ENCODE data around the gene KBTBD12.
"Not testable (repeated sequence)": the region's sequence is repeated elsewhere in the genome, so short reads cannot be mapped to it uniquely, and the experiment has no call there.

KBTBD12 gene, protein sequence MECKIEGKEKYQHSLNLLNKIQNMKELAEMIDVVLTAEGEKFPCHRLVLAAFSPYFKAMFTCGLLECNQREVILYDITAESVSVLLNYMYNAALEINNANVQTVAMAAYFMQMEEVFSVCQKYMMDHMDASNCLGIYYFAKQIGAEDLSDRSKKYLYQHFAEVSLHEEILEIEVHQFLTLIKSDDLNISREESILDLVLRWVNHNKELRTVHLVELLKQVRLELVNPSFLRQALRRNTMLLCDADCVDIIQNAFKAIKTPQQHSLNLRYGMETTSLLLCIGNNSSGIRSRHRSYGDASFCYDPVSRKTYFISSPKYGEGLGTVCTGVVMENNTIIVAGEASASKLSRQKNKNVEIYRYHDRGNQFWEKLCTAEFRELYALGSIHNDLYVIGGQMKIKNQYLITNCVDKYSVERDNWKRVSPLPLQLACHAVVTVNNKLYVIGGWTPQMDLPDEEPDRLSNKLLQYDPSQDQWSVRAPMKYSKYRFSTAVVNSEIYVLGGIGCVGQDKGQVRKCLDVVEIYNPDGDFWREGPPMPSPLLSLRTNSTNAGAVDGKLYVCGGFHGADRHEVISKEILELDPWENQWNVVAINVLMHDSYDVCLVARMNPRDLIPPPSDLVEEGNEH

DNA sequence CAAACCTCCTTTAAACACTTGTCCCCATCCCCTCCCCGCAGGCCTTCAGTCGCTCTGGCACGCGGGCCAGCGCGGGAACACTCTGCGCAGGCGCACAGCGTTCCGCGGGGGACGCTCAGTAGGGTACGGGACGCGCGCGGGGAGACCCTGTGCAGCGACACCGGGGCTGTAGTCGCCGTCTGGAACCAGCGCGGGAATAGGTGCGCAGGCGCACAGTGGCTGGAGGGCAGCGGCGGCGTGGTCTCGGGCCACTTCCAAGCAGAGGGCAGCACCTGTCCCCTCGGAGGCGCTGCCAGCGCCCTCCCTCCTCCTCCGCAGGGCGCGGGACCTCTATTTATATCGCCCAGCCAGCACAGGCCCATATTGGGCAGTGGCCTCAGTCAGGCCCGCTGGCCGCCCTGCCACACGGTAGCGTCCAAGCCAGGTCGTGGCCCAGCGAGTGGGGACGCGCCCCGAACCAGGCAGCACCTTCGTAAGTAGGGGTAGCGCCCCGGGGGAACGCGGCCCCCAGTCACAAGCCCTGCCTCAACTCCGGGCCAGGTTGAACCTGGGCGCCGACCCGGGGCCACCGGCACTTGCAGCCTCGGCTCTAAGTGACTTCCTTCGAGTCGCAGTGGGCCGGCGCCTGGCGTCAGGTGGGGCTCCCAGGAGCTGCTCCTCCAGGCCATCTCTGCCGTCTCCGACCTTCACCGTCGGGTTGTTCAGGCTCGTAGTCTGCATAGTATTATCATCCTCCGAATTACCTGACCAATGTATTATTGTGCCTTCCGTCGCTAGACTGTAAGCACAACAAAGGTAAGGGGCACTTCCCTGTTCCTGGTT, at the start of gene KBTBD12:
KBTBD12 (plus strand) TSS at position 118 of the 822 bp plus-strand sequence. CDS start 7,830 bp downstream, outside the sequence.
- in situ Hi-C loops (cut with MboI; ENCODE audit: low sequenced_read_pairs) = no loop called here

DNA sequence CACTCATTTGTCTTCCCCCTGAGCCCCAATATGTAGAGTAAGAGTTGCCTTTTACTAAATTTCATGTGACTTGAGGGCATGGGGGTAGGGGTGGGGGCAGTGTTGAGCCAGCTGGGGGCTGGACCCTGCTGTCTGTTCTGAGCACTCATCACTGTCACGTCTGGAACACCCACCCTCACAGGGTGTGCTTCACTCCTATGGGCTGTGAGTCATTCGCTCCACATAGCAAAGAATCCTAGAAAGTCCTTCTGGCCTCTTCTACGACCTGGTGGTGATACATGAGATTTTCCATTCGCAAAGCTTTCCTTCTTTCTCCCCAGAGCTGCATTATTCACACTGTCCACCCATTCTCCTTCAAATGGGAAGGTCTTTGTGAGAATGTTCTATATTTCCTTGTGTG, 49.1 kb upstream of the KBTBD12 start:
- in situ Hi-C loops (cut with MboI; ENCODE audit: low sequenced_read_pairs) = no loop called here

DNA sequence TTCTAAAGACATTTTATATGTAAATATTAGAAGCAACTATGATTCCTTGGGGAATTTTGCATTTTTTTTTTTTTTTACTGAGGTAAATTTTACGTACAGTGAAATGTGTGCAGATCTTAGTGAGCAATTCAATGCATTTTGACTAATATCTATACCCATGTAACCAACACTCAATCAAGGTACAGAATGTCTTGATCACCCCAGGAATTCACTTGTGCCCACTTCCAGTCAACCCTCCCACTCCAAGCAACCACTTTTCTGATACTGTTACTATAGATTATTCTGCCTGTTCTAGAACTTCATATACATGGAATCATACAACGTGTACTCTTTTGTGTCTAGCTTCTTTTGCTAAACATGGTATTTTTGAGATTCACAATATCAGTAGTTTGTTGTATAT, 47.6 kb upstream of the KBTBD12 start:
- in situ Hi-C loops (cut with MboI; ENCODE audit: low sequenced_read_pairs) = no loop called here

DNA sequence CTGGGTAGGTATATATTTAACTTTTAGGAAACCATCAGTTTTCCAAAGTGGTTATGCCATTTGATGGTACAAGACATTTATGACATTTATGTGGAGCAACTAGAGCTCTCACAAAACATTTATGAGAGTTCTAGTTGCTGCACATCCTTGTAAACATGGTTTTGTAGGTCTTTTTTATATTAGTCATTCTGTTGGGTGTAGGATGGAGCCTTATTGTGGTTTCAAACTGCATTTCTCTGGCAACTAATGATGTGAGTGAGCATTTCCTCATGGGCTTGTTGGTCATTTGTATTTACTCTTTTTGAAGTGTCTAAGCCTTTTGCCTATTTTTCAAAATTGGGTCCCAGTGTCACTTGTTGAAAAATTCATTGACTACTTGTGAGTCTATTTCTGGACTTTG, 47.0 kb upstream of the KBTBD12 start:
- in situ Hi-C loops (cut with MboI; ENCODE audit: low sequenced_read_pairs) = no loop called here

DNA sequence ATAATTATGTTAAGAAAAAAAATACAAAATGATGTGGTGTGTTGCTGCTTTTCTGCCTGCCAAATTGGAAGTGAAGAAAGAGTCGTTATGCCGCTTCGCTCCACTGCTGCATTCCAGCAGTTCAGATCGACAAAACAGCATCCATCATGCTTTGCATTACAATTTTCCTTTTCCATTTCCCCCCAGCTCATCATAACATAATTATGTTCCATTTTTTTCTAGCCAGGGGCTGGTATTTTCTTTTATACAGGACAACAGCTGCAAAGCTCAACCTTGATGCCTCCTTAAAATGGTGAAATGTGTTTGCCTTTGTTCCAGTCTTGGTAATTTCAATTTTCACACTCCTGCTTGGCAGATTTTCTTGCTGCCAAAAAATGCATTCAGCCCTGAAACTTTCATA, 44.9 kb upstream of the KBTBD12 start:
- in situ Hi-C loops (cut with MboI; ENCODE audit: low sequenced_read_pairs) = no loop called here

DNA sequence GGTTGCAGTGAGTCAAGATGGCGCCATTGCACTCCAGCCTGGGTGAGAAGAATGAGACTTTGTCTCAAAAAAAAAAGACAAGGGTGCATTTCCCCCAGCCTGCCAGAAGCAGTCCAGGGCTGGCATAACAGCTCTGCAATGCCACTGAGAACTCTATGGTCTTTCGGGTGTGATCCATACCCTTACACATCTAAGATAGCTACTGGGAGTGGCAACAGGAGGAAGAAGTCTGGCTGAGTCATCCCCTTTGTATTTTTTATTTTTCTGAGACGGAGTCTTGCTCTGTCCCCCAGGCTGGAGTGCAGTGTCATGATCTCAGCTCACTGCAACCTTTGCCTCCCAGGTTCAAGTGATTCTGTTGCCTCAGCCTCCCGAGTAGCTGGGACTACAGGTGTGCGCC, 40.9 kb upstream of the KBTBD12 start:
- in situ Hi-C loops (cut with MboI; ENCODE audit: low sequenced_read_pairs) = not testable (repeated sequence)

DNA sequence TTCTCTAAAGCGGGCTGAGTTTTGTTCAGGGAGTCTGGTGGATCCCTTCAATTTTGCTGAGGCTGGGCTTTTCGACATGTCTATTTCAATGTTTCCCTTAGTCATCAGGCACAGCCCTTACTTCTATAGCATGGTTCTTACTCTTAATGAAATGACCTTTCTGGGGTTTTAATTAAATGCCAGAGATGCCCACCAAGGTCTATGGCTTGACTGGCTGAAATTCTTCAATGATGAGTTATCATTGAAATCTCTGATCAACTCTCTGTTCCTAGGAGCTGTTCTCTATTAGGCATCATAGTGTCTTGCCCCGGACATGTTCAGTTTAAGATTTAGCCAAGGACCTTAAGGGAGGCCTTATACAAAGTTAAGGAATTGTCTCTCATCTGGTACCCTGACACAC, 33.4 kb upstream of the KBTBD12 start:
- in situ Hi-C loops (cut with MboI; ENCODE audit: low sequenced_read_pairs) = no loop called here

DNA sequence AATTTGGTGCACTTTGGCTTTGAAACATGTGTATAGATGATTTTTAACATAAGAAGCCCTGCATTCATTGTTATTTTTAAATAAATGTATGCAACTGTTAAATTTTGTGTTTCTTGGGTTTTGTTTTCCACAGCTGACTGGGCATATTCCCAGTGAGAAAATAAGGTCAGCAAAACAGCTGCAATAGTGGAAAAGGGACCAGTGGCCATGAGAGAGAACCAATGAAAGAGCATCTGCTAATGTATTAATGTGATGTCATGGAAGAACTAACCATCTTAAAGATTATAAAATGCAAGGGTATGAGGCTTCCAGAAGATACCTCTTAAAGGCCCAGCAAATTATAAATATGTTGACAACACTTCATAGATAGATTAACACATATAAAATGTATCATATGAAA, 31.0 kb upstream of the KBTBD12 start:
- in situ Hi-C loops (cut with MboI; ENCODE audit: low sequenced_read_pairs) = no loop called here

DNA sequence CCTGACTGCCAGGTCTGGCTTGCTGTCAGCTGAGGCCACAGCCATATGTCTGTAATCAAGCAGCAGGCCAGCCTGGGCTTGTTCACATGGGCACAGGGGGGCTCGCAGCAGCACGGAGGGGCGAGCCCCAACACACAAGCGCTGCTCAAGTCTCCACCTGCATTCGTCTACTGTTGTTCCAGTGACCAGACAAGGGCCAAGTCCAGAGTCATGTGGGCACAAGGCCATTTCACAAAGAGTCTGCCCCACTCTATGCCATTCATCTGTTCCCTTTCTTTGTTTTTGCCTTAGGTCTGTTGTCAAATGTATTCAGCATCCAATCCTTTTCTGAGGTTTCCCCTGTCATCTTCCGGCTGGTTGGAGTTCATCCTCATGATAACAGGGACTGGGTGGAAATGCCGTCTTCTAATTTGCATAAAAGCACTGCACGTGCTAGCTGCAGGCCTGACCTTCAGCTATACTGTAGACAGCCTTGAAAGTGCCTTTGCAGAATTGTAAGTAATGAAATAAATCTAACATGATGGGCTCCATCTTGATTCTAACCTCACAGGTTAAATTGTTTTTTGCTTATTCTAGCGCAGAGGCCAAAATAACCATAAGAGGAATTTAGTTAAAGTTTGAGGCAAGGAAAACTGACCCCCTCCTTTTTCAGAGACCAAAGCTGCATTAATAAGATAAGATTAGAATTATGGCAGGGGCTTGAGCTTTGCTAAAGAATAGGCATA, 28.6 kb upstream of the KBTBD12 start:
- in situ Hi-C loops (cut with MboI; ENCODE audit: low sequenced_read_pairs) = no loop called here

DNA sequence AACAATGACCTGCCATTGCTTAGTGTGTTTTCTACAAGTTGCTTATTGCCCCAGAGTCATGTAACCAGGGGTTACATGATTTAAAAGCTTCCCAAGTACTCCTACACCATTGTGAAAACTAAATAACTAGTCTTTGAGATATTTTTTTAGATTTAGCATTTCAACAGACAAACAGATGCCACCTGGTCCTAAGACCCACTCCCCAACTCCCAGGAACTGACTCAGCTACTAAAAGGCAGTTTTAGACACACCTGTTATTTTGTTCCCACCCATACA, 28.1 kb upstream of the KBTBD12 start:
- in situ Hi-C loops (cut with MboI; ENCODE audit: low sequenced_read_pairs) = no loop called here

DNA sequence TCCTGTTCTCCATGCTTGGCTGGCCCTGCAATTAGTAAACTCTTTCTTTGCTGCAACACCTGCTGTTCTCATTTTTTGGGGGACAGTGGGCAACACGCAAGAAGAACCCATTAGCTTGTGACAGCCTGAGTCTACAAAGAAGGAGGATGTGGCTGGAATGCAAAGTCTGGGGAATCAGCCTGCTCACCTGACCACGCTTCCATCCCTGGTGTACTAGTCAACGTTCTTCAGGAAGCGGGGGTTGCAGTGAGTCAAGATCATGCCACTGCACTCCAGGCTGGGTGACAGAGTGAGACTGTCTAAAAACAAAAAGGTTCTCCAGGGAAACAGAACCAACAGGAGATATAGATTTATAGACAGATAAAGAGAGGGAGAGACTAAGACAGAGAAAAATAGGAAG, 27.7 kb upstream of the KBTBD12 start:
- in situ Hi-C loops (cut with MboI; ENCODE audit: low sequenced_read_pairs) = no loop called here

DNA sequence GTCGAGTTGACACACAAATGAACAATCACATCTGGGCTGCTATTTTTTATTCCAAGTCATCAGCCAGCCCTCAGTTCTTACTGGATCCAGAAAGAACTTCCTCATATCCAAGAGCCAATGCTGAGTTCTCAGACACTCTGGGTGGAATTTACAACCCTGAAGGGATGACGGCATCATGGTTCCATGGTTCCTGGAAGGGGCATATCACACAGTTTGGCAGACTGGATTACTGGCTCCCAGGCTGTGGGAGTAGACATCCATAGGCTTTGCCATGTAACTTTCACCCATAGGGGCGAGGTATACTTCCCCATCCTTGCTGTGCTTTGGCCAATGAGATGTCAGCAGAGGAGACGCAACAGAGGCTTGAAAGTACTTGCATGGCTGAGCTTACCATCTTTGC, 26.9 kb upstream of the KBTBD12 start:
- in situ Hi-C loops (cut with MboI; ENCODE audit: low sequenced_read_pairs) = no loop called here

DNA sequence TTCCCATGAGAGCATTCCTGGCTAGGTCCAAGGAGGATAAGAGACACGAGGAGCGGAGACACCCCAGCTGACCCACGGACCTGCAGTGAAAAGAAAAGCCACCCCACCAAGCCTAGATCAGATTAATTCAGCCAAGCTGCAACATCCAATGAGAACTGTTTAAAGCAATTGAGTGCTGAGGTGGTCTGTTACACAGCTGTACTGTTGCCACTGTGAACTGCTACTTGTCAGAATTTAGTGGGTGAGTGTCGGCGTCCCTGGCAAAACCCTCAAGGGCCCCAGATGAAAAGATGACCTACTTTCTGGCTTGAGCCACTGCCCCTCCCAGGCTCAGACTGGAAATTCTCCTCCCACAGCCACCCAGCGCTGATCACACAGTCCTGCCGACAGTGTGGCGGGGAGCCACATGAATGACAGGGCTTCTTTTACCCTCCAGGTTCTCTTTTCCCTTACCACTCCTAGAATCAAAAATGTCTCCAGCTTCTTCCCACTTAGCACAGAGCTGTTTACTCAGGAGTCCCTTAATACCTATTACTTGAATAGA, 26.4 kb upstream of the KBTBD12 start:
- in situ Hi-C loops (cut with MboI; ENCODE audit: low sequenced_read_pairs) = no loop called here

DNA sequence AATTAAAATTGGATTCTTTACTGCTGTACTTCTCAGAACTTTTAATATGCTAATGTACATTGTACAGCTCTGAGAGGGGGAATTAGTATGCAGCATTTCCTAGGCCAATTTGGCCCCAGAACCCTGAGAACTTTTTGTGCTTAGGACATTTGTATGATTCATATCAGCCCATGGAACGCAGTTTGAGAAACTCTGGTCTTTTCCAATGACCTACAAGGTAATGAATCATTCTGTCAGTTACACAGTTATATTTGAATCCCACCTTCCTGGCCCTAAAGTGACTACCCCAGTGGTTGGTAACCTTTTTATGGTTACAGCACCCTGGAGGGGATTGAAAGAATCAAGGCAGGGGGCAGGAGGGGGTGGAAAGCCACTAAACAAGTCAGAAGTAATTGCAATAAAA, 25.6 kb upstream of the KBTBD12 start:
- in situ Hi-C loops (cut with MboI; ENCODE audit: low sequenced_read_pairs) = no loop called here

DNA sequence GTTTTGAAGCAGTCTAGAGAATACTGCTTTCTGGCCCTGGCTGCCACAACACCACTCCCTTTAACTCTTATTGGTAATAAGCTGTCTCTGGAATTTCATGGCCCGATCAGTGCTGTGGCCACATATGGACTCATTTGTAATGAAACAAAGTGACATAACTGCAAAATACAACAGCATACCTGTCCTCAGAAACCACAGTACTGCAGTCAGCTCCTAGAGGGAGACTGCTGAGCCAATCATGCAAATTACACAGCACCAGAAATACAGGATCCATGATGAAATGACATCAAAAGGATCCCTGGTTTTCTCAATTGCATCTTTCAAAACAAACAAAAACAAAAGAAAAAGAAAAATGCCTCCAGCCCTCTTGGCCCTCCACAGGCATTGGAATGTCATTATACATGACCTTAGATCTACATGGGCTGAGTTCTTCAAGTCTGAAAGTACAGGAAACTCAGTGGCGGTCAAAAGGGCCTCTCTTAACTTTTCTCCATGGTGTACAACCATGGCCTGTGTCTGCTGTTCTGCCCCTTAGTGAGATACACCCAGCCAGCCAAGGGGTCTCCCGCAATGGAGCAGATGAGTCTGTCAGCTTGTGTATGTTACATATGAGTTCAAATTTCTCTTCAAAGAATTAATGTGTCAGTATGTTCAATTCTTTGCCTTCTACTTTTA, 24.9 kb upstream of the KBTBD12 start:
- in situ Hi-C loops (cut with MboI; ENCODE audit: low sequenced_read_pairs) = no loop called here

DNA sequence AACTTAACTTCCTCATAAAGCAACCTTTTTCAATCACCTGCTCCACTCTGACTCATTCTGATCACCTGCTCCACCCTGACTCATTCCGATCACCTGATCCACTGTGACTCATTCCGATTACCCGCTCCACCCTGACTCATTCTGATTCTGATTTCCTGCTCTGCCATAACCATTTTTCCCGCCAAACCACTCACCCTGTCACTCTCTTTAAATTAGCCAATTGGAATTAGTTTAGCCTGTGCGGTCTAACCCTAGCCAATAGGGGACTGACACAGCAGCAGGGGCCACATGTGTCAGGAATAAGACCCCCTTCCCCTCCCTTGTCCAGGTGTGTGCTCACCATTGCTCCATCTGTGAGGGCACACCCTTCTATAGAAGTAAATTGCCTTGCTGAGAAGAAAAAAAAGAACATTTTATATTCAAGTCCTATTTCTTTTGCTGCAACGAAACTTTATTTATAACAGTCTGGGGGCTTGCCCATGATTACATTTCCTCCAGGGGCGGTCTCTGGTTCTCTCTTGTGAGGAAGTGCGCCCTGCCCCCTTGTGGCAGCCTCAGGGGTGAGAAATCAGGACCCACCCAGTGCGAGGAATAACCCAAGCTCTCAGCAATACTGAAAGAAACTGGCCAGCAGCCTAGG, 24.3 kb upstream of the KBTBD12 start:
- in situ Hi-C loops (cut with MboI; ENCODE audit: low sequenced_read_pairs) = not testable (repeated sequence)

DNA sequence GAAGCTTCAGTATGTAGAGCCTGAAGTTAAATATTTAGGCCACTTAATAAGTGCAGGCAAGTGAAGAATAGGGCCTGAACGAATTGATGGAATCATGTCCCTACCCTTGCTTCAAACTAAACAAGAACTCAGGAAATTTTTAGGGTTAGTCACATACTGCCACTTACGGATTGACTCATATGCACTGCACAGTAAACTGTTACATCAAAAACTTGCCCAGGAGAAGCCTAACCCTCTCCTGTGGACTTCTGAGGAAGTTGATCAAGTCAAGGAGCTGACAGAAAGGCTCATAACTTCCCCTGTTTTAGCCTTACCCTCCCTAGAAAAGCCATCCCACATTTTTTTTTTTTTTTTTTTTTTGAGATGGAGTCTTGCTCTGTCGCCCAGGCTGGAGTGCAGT, 20.6 kb upstream of the KBTBD12 start:
- in situ Hi-C loops (cut with MboI; ENCODE audit: low sequenced_read_pairs) = no loop called here

DNA sequence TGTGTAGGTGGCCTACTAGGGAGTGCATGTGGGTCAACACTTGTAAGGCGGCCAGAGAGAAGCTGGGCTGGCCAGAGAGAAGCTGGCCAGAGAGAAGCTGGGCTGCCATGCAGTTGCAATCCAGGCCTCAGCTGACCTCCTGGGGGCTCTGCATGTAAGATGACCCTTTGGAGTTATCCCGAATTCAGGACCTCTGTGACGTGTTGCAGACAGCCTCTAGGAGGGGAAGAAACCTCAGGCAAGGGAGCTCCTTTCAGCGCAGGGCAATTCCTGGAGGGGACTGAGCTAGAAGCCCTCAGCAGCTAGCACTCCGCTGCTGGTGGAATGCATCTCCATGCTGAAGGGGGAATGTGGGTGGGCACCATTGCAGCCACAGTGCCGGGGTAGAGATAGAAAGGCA, 15.8 kb upstream of the KBTBD12 start:
- in situ Hi-C loops (cut with MboI; ENCODE audit: low sequenced_read_pairs) = no loop called here

DNA sequence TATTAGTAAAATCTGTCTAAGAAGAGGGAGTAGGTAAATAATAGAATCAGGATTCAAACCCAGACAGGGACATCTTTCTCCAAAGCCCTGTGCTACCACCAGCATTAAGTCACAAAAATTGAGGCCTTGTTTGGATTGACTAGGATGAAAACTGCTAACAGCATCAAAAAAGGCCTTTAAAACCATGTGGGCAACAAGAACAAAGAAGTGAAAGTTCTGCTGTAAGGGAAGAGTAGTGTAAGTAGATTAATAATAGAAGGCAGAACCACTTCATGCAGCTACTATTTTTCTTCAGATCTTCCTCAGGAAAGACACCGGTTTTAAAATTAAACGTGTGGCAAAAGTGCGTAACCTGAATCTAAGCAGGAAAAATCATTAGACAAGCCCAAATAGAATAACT, 15.3 kb upstream of the KBTBD12 start:
- in situ Hi-C loops (cut with MboI; ENCODE audit: low sequenced_read_pairs) = no loop called here

DNA sequence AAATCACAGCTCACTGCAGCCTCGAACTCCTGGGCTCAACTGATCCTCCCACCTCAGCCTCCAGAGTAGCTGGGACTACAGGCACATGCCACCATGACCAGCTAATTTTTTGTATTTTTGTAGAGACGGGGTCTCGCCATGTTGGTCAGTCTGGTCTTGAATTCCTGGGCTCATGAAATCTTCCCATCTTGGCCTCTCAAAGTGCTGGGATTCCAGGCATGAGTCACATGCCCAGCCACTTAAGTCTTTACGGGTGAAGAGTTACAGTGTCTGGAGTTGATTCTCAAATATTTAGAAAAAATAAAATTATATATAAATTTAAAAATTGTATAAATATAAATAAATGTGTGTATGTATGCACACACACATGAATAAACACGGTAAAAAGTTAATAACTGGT, 14.5 kb upstream of the KBTBD12 start:
- in situ Hi-C loops (cut with MboI; ENCODE audit: low sequenced_read_pairs) = no loop called here

Data from HL-60/S4 (cell line).